GM19468 (cell line): Measurements from ENCODE around the gene CDADC1.

Experiments used
- ATAC-seq: cut with Tn5 transposase; IDR thresholded peaks from one replicate; pipeline ENCODE4 v1.9.1; 2021; ENCODE audit warnings: mild to moderate bottlenecking, moderate library complexity, moderate number of reproducible peaks; ENCODE audit not compliant: unreplicated experiment; ENCODE audit errors: extremely low read depth

The CDADC1 gene

GRCh38 chr13:49235856-49236431 lies 11.8 kb upstream of the CDADC1 start:
- ATAC-seq: no peak

DNA sequence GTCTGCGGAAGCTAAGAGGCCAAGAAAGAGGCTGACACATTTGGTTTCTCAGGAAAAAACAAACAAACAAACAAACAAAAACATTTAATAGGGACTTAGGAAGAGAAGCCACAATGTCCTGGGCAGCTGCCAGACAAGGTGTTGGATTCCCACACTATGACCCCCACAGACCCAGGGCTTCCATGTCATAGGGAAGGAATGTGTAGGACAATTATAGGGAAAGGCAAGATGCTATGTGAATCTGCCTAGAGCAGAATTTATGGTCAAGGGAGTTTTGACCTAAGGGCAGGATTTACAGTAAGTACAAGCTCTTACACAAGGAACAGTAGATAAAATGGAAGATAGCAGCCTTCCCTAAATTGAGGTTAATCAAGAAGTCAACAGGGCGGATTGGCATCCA lies 9.1 kb upstream of the CDADC1 start:
- ATAC-seq: no peak

GRCh38 chr13:49240017-49240416 lies 7.7 kb upstream of the CDADC1 start:
- no peak for ATAC-seq

GRCh38 chr13:49241296-49241695 lies 6.4 kb upstream of the CDADC1 start:
- ATAC-seq: no peak

- ATAC-seq: no peak
Observed at GRCh38 chr13:49245101-49245500, 2.6 kb upstream of the CDADC1 start.

GRCh38 chr13:49246850-49247642 lies 679 bp upstream of the CDADC1 start:
- ATAC-seq: no peak

GRCh38 chr13:49248622-49249002 lies 887 bp downstream of the CDADC1 start:
- ATAC-seq: no peak

DNA sequence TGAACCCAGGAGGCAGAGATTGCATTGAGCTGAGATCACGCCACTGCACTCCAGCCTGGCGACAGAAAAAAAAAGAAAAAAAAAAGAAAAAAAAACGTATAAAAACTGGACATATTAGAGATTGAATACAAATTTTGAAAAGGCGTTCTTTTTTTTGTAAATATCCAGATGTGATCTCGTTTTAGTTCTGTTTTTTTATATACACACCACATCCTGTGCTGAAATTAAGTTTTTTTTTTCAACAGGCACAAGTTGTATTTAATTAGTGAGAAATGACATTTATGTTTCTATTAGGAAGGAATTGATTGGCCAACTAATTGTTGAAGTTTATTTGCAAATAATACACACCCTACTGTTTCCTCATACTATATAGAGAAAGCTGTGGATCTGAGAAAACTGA lies 3.6 kb downstream of the CDADC1 start:
- no peak for ATAC-seq

- no peak for ATAC-seq
Observed at GRCh38 chr13:49253310-49253709, 5.6 kb downstream of the CDADC1 start.

DNA sequence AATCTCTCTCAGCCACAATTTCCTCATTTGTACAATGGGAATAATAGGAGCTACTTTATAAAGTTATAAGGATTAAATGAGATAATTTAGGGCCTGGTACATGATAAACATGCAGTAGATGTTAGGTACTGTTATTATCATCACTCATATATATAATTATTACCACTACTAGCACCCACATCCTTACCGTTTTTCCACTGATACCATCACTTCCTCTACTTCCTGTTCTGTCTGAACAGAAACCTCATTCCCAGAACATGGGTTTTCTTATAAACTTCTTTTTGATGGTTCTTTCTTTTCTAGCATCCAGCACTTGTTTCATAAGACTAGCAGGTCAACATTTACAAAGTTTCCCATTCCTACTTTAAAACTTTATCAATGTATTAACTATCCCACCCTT lies 6.3 kb downstream of the CDADC1 start:
- ATAC-seq: no peak

GRCh38 chr13:49256841-49257240 lies 9.1 kb downstream of the CDADC1 start:
- ATAC-seq: no peak

DNA sequence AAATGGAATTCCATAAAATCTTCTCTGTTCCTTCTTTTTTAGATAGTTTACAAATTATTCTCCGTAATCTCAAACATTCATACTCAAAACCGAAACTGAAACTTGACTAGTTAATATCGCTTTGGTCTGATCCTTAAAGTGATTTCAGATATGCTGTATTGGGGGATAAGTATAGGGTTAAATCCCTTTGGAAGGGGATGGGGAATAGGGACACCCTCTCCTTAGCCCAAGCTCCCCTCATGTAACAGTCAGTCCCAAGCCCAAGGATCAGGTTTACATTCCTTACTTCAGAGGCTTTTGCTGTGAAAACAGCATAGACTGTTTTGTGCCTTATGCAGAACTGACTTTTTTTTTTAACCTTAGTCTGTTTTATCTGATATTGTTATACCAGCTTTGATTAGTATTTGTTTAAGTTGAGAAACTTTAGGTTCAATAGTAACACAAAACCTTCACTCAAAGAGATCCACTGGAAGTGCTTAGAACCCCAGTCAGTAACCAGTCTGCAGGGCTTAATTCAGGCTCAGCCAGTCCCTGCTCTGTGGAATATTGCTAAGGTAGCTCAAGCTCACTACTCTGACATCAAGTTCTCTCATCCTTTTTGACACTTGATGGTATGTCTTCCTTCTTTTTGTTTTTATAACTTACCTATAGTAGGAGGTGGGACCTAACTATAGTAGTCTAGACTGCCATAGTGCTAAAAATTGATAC lies 10.5 kb downstream of the CDADC1 start:
- ATAC-seq: no peak

GRCh38 chr13:49259586-49259985 lies 11.9 kb downstream of the CDADC1 start:
- ATAC-seq: no peak

GRCh38 chr13:49262634-49263033 lies 14.9 kb downstream of the CDADC1 start:
- ATAC-seq: no peak

DNA sequence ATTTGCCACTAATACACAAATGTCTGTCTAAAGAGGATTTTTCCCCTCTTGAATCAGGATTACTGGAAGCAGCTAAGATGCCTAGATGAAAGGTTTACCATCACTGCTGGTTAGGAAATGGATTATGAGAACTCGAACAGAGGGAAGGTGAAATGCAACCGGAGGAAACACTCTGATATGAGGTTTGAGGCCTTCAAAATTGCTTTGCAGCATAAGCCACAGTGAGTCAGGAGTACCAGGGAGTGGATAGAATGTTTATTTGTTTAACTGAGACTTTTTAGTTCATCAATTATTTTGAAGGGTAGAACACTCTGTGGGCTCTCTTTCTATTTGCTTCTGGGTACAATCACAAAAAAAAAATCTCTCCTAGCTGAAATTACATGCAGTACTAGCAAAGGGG lies 18.1 kb downstream of the CDADC1 start:
- no peak for ATAC-seq

DNA sequence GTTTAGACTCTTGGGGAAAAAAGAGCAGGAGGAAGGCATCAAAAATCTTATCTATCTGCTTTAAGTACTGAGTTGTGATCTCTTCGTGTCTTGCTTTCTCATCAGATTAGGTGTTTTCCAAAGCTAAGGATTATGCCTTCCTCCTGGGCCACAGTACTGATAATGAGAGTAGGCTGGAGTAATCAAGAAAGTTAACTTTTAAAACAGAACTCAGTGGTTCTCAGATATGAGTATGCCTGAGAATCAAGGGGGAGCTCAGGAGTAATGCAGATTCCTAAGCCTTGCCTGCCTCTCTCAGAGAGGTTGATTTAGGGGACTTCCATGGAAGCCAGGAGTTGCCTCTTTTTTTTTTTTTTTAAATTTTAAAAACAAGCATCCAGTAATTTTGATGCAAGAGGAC lies 23.5 kb downstream of the CDADC1 start:
- ATAC-seq: no peak

- no peak for ATAC-seq
Observed at GRCh38 chr13:49272296-49272695, 24.6 kb downstream of the CDADC1 start.

- ATAC-seq: no peak
Observed at GRCh38 chr13:49278211-49278610, 30.5 kb downstream of the CDADC1 start.

DNA sequence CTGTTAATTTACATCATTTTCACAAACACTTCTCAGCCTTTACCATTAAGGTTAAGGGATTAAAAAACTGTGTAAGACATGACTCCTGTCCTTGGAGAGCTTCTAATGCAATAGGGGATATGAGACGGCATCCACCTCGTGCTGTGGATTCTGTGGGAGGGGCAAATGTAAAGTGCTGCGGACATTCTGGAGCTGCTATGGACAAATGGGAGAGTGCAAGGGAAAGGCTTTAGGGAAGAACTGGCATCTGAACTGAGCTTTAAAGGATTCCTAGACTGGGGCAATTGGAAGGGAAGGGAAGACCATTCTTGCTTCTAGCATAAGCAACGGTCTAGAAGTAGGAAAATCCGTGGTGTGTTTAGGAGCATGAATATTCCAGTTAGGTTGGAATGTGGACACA lies 31.4 kb downstream of the CDADC1 start:
- ATAC-seq: no peak

GRCh38 chr13:49279885-49280284 lies 32.2 kb downstream of the CDADC1 start:
- no peak for ATAC-seq

GRCh38 chr13:49287995-49288394 lies 40.3 kb downstream of the CDADC1 start:
- no peak for ATAC-seq
